Neural cell (in vitro differentiated cells): ENCODE results near the gene MT1M.

Experiments used
- EZH2 ChIP-seq: fragments of 200-600, 300-800 bp; shearing (Covaris generic), sonication (generic); IDR thresholded peaks from 2 replicates; pipeline ENCODE4 v1.6.1; 2014; ENCODE audit warnings: antibody characterized with exemption, low read length, borderline replicate concordance, mild to moderate bottlenecking; ENCODE audit not compliant: insufficient read depth, poor library complexity, severe bottlenecking
- POLR2AphosphoS5 ChIP-seq: IDR thresholded peaks from 2 replicates; pipeline ENCODE4 v1.6.1; 2012

GRCh38 chr16:56636616-56637413 lies 4.4 kb downstream of the MT1M start:
- TF ChIP-seq EZH2 = no peak
- no peak for TF ChIP-seq POLR2AphosphoS5
